Retinal pigment epithelial cell (primary cell): ENCODE data around the gene SCGN.

Experiments
- DNase-seq: peaks from one replicate; pipeline ENCODE4 v3.0.0-alpha.2; 2010; ENCODE audit warnings: low read depth
- H3K4me3 ChIP-seq: 2 replicates; pipeline ENCODE4 v1.5.1; 2011; ENCODE audit warnings: mild to moderate bottlenecking, low read length, control low read depth, moderate library complexity
- TF ChIP-seq, protein P1 (sequence below): conservative IDR thresholded peaks from 2 replicates; pipeline ENCODE4 v1.5.1; 2011; ENCODE audit warnings: low read depth, low read length, control low read depth, inconsistent platforms

The SCGN gene

DNA sequence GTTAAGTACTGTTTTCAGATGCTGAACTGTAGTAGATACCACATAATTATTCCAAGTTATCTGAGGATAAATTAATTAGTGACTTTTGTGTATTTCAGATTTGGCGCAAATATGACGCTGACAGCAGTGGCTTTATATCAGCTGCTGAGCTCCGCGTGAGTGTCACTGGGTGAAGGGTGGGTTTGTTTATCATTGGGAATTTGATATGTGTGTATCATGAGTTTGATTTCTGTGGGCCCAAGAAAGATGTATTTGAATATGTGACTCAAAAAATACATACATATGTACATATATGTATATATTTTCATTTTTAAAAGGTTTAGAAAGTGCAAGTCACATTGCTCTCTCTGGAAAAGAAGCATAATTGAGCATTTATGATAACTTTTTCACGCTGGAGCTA lies 17.4 kb downstream of the SCGN start:
- DNase-seq = no peak
- no peak overlapping the region for H3K4me3 ChIP-seq
- TF ChIP-seq, protein P1, sequence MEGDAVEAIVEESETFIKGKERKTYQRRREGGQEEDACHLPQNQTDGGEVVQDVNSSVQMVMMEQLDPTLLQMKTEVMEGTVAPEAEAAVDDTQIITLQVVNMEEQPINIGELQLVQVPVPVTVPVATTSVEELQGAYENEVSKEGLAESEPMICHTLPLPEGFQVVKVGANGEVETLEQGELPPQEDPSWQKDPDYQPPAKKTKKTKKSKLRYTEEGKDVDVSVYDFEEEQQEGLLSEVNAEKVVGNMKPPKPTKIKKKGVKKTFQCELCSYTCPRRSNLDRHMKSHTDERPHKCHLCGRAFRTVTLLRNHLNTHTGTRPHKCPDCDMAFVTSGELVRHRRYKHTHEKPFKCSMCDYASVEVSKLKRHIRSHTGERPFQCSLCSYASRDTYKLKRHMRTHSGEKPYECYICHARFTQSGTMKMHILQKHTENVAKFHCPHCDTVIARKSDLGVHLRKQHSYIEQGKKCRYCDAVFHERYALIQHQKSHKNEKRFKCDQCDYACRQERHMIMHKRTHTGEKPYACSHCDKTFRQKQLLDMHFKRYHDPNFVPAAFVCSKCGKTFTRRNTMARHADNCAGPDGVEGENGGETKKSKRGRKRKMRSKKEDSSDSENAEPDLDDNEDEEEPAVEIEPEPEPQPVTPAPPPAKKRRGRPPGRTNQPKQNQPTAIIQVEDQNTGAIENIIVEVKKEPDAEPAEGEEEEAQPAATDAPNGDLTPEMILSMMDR = no peak

DNA sequence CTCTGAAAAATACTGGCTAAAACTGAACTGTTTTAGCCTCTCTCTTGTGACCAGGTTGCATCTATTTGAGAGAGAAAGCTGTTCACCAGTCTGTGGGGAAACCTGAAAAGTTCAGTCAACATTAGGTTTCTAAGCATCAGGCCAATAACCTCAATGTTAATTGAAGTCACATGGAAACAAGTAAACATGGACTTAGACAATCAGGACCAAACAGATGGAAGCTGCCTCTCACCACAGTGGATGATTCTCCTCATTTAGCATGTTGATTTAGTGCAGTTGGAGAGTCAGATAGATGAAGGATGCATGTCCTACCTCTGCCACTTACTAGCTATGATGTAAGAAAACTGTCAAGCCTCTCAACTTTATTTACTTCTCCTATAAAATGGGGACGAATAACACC lies 18.2 kb downstream of the SCGN start:
- no peak for DNase-seq
- H3K4me3 ChIP-seq = no peak overlapping the region
- TF ChIP-seq, protein P1 = no peak

DNA sequence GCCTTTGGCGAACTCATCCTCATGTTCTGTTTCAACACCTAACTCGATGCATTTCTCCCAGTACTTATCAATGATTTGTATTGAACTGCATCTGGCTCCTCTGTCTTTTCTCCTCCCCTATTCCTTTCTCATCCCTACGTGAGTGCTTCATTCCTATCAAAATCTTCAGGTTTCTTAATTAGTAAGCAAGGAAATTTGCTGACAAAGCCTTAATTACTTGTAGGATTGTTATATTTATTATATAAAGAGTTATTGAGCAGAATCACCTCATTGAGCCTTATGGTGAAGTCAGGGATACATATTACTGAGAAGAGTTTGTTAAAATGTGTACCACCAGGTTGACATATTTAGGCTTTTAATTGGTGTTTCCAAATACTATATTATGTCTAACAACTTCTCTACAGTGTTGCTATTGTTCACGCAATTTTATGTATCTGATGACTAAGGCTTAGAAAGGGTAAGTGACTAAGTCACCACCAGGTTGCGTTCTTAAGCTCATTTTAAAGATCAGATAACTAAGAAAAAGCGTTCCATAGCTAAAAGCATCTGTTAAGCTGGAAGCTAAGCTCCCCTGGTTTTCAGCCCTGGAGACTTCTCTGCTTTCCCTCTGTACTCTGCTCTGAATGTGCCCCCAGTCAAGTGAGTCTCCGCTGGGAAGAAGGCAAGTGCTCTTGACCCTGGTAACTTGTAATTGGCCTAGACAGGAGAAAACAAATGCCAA lies 18.9 kb downstream of the SCGN start:
- H3K4me3 ChIP-seq = no peak overlapping the region
- TF ChIP-seq, protein P1 = peak; percentile 22
- peak; percentile 74 for DNase-seq

DNA sequence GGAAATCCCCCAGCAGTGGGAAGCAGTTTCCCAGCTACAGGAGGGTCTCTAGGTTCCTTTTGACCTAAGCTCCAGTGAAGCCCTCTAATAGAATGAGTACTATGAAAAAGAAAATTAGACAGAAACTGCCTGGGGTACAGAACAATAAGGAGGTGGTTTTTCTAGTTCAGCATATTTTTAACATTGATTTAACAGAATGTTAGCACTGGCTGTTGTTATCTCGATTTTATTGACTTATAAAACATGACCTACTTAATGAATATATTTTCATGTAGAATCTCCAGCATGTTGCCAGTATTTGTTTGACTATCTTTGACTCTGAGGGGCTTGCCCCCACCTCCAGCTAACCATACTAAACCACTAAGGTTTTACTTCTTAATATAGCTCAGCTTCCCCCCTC lies 19.6 kb downstream of the SCGN start:
- no peak overlapping the region for H3K4me3 ChIP-seq
- DNase-seq = no peak
- TF ChIP-seq, protein P1 = no peak

DNA sequence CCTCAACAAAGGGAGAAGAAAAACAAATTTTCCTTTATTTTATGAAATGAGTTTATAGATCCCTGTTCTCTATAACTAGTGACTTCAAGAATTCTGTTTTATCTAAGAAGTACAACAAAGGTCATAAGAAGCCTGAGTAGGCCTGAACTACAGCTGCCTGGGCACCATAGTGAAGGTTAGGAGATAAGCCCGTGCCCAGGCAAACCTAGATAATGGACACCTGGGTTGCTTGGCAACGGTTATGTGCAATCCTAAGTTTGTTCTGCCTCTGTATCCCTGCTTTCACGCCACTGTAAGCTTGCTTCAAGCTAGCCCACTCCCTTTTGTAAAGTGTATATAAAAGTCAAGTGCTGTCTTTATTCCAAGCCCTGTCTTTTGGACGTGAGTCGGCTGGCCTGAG lies 23.2 kb downstream of the SCGN start:
- TF ChIP-seq, protein P1 = no peak
- no peak overlapping the region for H3K4me3 ChIP-seq
- DNase-seq = no peak

DNA sequence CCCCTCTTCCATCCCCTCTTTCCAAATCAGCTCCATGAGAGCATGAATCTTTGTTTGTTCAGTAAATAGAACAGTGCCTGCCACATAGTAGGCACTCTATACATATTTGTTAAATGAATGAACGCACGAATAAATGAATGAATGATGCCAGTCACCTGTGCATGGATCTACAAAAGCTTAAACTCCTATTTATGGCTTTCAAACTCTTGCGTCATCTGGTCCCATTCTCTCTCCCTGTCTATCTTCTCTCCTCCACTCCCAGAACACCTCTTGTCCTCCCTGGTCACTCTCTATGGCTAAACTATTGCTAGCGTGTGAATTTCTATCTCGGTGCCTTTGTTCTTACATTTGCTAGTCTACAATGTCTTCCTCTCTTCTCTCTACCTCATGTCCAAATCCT lies 24.8 kb downstream of the SCGN start:
- DNase-seq = no peak
- H3K4me3 ChIP-seq = no peak overlapping the region
- TF ChIP-seq, protein P1 = no peak

DNA sequence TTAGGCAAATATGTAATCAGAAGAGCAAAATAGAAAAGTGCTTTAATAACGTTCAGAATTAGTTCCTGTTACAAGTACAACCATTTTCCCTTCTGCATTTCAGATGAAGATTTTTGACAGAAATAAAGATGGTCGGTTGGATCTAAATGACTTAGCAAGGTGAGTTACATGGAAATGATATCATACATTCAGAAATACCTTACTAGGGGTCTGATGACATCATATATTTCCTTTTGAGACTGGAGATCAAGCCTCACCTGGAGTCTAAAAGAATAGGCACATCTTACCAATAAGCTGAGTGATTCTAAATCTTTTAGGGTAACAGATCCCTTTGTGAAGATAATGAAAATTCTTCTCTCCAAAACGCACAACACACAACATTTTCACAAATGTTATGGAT lies 29.8 kb downstream of the SCGN start:
- TF ChIP-seq, protein P1 = no peak
- no peak overlapping the region for H3K4me3 ChIP-seq
- no peak for DNase-seq
